ENCODE data around the gene ZGRF1. TPM values are rescaled to one million over a fixed set of nuclear protein-coding genes. Genes with fewer than 3 reads are reported as not detected.

Gene ZGRF1
- total RNA-seq, 2 donors from 2014 or later: 3.8 to 5.2 TPM

DNA sequence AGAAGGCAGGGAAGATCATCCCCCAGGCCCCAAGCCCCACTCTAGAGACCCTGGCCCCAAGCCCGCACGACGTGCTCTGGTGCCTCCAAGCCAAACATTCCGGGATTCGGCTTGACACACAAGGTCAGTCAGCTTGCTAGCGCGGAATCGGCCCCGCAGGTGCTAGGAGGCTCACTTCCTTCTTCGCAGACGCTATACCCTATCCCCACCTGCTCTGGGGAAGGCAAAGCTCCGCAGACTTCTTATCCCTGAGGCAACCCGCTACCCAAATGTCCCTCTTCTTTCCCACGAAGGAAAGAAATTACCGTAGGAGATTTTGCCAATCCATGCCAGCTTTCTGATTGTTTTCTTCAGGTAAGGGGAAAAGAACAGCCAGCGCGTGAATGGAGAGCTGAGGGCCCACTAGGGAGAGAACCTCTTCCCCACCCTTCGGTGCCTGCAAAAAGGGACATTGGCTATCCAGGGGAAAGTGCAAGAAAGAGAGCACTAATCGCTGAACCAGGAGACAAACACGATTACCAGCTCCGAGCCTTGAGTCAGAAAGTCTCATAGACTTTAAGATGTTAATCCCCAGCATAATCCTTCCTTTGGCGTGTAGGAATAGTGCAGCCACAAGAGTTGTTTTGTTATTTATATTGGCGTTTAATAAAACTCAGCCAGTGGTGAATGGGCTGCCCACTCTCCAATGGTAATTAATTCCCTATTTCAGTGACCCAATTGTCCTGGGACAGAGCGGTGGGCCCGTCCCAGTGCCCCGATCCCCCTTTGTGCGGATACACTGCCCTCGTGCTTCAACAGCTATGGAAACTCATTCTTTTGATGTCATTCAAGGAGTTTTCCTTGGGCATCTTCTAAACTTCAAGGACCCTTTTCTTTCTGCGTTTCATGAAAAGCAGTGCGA lies 115.3 kb downstream of the ZGRF1 start:
- no peak for DNase-seq (ENCODE audit: low spot score)
- intact Hi-C loops (cut with DNase I): no loop called here

DNA sequence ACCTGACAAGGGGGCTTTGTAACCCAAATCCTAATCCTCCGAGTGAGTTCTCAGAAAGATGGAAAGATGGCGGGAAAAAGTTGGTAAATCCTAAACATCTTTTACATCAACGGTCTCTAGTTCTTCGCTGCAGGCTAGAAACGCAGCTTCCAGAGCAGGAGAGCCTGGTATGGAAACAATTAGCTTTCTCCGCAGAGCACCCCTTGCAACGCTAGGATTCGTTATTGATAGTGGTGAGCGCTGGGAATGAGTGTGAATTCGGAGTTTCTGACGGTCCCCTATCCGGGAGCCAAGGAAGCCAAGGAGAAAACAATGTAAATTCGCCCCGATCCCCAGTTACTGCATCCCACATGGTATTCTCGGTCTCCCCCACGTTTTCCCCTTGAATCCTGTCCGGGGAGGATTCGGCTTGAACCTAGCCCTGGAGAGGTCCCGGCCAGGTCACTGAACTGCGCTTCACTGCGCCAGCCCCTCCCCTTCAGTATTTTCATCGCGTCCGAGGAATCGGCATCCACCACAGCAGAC lies 116.0 kb downstream of the ZGRF1 start:
- DNase-seq (ENCODE audit: low spot score): no peak
- intact Hi-C loops (cut with DNase I): no loop called here

- intact Hi-C loops (cut with DNase I): no loop called here
- no peak for DNase-seq (ENCODE audit: low spot score)
Measured at GRCh38 chr4:112519689-112520597, 116.8 kb downstream of the ZGRF1 start.

GRCh38 chr4:112518675-112519074 lies 118.0 kb downstream of the ZGRF1 start:
- DNase-seq (ENCODE audit: low spot score): no peak
- intact Hi-C loops (cut with DNase I): no loop called here

DNA sequence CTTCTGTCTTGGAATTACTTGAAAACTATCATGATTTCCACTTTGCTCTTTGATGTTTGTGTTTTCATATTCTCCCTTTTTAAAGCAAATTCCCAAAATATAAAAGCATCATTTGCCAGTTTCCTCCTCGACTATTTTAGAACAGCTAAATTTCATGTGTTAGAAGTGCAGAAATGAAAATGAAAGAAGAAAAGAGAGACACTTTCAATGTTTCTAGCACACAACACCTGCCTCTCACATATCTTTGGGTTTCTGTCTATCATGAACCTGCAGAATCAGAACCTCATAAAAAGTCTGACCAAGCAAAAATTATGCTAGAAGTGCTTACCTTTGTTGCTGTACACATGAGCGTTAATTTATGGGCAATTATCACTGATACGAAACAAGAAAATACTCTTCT lies 118.8 kb downstream of the ZGRF1 start:
- intact Hi-C loops (cut with DNase I): no loop called here
- no peak for DNase-seq (ENCODE audit: low spot score)

- DNase-seq (ENCODE audit: low spot score): no peak
- intact Hi-C loops (cut with DNase I): no loop called here
Measured at GRCh38 chr4:112517067-112517634, 119.6 kb downstream of the ZGRF1 start.

- no peak for DNase-seq (ENCODE audit: low spot score)
- intact Hi-C loops (cut with DNase I): no loop called here
Measured at GRCh38 chr4:112516471-112517066, 120.1 kb downstream of the ZGRF1 start.

DNA sequence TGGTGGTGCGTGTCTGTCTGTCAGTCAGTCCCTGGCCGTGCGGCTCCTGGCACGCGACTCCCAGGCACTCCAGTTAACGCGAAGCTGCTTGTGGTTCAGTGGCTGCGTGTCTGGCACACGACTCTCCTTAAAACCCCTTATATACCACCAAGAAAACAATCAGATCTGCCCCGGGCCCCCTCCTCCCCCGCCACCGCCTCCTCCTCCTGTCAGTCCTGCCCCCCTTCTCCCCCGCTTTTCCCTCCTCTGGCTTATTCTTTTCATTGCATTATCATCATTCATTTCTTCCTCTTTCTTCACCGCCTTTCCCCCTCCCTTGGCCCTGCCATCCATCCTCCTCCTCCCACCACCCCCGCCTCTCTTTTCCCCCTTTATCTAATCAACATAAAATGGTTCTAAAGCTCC lies 120.6 kb downstream of the ZGRF1 start, which contains the start of gene NEUROG2:
Gene NEUROG2, minus strand, starts transcription at position 115 of the 405 bp plus-strand sequence. CDS start 705 bp downstream, outside the sequence.
- intact Hi-C loops (cut with DNase I): no loop called here
- no peak for DNase-seq (ENCODE audit: low spot score)

GRCh38 chr4:112515198-112516065 lies 121.3 kb downstream of the ZGRF1 start:
- no peak for DNase-seq (ENCODE audit: low spot score)
- intact Hi-C loops (cut with DNase I): no loop called here

DNA sequence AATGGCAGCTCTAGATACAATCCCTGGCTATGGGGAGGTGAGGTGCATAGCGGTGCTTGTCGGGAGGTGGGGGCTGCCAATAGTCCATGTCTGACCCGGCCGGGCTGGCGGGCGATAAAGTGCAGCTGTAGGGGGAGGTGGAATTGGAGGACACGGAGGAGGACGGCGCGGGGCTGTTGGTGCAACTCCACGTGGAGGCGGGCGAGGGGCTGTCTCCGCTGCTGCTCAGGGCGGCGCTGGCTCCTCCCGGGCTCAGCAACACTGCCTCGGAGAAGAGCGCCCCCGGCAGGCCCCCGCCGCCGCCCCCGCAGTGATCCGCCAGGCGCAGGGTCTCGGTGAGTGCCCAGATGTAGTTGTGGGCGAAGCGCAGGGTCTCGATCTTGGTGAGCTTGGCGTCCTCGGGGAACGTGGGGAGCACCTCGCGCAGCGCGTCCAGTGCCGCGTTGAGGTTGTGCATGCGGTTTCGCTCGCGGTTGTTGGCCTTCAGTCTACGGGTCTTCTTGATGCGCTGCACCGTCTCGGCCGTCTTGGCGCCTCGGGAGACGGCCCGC lies 122.0 kb downstream of the ZGRF1 start:
- intact Hi-C loops (cut with DNase I): no loop called here
- DNase-seq (ENCODE audit: low spot score): no peak

- no peak for DNase-seq (ENCODE audit: low spot score)
- intact Hi-C loops (cut with DNase I): no loop called here
Measured at GRCh38 chr4:112513971-112514646, 122.6 kb downstream of the ZGRF1 start.

DNA sequence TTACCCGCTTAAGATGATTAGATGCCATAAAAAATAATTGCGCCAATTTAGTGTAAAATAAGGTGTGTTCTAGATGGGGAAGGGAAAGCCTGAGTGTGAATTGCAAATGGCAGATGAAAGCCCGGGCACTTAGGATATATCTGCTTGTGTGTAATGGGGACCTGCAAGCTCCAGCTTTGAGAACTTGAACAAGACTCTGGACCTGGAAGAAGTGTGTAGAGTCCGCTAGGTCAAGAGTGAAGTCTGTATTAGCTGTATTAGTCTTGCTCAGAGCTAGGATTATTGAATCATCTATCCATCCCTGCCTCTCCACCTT lies 124.9 kb downstream of the ZGRF1 start:
- intact Hi-C loops (cut with DNase I): no loop called here

DNA sequence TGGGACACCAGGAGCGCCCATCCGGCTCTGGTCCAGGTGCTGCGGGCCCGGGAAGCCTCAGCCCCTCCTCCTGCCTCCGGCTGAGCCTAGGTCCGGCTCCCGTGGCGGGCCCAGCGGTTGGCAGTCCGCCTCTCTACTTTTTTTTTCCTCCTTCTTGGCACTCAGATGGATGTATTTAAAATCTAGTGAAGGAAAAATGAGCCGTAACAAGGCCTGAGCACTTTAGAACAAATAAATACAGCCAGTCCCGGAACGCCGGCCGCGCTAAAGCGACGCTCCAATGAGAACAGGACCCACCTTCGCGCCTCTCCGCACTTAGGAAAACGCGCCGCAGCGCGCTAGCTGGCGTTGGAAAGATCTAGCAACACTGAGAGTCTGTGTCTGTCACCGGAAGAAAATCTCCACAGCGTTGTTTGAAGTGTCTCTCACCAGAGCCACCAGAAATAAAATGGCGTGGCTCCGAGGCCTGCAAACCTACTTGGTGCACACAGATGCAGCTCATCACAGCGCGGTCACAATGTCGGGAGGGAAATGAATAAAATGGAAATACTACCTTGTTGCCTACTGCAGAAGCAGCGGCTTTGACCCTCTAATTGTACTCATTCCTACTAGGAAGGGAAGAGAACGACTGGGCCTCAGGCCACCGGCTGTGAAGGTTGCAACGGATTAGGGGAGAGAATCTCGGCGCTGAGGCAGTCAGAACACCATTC lies 125.5 kb downstream of the ZGRF1 start:
- intact Hi-C loops (cut with DNase I): no loop called here
- no peak for DNase-seq (ENCODE audit: low spot score)

More for the DNA sequence above, 124.9 kb downstream of the ZGRF1 start:
- no peak for DNase-seq (ENCODE audit: low spot score)

DNA sequence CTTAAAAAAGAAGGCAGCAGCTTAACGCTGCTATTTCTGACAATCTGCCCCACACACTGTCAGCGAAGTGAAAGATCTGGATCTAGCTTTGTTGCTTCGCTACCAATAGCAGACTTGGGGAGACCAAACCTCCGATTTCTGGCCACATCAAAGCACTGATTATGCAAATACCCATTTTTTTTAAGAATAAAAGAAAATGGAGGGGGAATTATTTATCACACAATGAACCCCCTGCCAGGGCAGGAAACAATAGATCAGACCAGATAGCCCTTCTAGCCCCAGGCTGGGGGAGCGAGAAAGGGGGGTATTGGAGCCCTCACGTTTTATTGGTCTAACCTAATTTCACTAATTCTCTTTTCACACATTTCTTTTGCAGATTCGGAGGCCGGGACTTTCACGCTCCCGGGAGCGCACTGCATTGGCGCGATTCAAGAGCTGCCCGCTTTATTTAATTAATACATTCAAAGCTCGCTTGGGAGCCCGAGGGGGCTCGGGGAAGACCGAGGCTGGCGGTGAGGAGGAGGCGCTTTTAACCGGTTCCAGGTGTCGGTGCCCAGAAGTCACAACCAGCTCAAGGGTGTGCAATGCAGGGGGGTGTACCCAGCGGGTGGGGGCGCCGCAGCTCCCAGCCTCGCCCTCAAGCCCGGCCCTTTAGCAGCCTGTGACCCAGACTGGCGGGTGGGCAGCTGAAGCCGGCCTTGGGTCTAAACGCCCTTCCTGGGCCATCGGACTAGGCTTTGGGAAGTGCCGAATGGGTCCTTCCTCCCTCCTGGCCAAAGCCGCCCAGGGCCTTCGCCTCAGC lies 126.2 kb downstream of the ZGRF1 start:
- no peak for DNase-seq (ENCODE audit: low spot score)
- intact Hi-C loops (cut with DNase I): no loop called here

DNA sequence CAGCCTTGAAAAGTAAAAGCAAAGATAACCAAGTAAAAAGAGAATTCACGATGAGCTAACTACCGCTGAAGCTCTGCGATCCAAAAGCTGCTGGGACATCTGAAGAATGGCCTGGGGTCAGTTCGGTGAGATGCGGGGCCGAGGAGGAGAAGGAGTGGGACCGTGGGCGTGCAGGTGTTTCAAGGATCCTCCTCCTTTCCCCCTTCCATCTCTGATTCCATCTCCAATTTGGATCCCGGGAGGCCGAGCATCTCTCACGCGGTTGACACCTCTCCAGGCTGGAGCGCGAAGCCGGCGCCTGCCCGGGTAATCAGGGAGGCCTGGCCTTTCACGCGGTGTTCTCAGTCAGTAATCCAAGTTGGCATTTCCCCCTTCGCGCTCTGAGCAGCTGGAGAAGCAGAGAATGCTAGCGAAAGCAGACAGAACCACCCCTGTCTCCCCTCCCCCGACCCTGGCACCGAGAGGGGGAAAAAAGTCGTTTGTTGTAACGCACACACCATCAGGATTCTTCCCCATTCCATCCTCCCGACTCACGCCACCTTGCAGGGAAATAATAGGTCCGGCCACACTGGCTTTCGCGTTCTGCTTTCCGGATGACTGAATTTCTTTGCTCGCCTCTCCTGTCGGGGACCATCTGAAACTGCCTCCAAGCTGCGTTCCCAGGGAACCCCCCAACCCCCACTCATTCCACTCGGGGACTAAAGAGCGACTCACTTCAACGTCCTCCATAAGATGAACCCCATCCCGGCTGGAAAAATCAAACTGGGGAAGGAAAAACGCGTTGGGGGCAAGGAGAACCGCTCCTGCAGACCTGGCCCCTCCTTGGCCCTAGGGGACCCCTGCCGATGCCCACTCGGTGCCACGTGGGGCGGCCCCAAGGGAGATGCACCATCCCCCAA lies 127.2 kb downstream of the ZGRF1 start:
- DNase-seq (ENCODE audit: low spot score): no peak
- intact Hi-C loops (cut with DNase I): no loop called here
